ENCODE measurements around the gene WNT4.

WNT4 gene

GRCh38 chr1:22159891-22160290, 17.0 kb upstream of the WNT4 start:
- no peak for TF ChIP-seq CTCF (conservative IDR thresholded peaks at IDR 0.05)
- H3K27ac ChIP-seq, result no peak overlapping the region

DNA sequence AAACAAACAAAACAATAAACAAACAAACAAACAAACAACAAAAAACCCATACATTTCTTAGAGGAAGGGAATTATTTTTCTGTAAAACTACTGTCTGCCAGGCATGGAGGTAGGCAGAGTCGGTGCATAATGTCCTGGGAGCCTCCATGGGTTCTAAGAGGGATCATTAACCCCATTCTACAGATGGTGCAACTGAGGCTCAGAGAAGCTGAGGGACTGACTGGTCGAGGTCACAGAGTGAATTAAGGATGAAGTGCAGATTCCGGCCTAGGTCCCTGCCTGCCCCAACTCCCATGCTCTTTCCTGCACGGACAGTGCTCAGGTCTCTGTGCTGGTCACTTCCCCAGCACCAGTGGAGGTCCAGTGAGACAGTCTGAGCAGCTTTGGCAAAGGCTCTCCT, 15.8 kb upstream of the WNT4 start:
- TF ChIP-seq CTCF (conservative IDR thresholded peaks at IDR 0.05), result no peak
- H3K27ac ChIP-seq, result no peak overlapping the region

DNA sequence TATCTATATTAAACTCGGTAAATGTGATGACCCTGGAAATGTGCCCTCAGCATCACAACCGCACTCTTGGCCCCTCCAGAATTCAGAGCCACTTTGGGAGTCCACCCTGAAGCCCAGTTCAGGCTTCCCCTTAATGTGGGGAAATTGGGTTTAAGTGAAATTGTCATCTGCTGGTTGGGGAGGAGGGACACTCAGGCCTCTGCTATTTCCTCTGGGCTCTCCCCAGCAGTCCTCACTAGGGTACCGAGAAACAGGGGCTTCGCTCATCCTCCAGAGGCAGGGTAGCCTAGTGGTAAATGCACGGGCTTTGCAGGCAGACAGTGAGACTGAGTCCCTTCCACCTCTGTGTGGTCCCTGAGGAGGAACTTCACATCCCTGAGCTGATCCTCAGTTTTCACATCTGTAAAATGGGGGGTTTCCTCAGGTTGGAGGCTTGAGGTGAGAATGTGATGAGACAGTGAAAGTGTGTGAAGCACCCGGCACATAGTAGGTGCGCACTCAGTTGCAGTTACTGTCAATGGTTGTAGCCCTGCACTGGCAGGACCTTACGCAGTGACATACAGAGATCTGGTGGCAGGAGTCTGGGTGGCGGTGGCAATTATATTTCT, 14.6 kb upstream of the WNT4 start:
- no peak overlapping the region for H3K27ac ChIP-seq

GRCh38 chr1:22155517-22155916, 12.6 kb upstream of the WNT4 start:
- no peak overlapping the region for H3K27ac ChIP-seq
- TF ChIP-seq CTCF (conservative IDR thresholded peaks at IDR 0.05), result no peak

More for the DNA sequence above, 14.6 kb upstream of the WNT4 start:
- no peak for TF ChIP-seq CTCF (conservative IDR thresholded peaks at IDR 0.05)

DNA sequence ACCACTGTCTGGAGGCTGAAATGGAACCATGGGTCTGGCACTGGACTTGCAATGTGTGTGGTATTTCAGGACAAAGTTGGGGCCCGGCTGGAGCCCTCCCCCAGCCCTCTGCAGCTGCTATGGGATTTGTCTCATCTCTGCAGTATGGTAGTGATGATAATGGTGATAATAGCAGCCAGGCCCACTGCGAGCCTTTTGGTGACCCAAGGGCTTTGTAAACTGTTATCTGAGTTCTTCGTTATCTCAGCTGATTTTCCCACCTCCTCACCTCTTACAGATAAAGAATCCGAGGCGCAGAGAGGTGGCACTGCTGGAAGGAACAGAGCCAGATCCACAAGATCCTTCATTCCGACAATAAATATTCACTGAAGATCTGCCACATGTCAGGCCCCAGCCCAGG, 11.7 kb upstream of the WNT4 start:
- H3K27ac ChIP-seq, result no peak overlapping the region
- no peak for TF ChIP-seq CTCF (conservative IDR thresholded peaks at IDR 0.05)

GRCh38 chr1:22153660-22154437, 11.0 kb upstream of the WNT4 start:
- no peak overlapping the region for H3K27ac ChIP-seq
- no peak for TF ChIP-seq CTCF (conservative IDR thresholded peaks at IDR 0.05)

- H3K27ac ChIP-seq, result no peak overlapping the region
- no peak for TF ChIP-seq CTCF (conservative IDR thresholded peaks at IDR 0.05)
Observed at GRCh38 chr1:22150923-22151322, 8.0 kb upstream of the WNT4 start.

All from VCaP (cell line).